IMR-90 (cell line): ENCODE results near the gene YES1. TPM values are rescaled to one million over a fixed set of nuclear protein-coding genes. Genes with fewer than 3 reads are reported as not detected.

Experiments used
- ATAC-seq: fragments of 200-7000 bp; cut with Tn5 transposase; 2 replicates; pipeline ENCODE4 v1.9.1; 2020; ENCODE audit warnings: low read depth, mild to moderate bottlenecking, moderate library complexity
- BruUV-seq: library from RNA; stranded (reverse); fragments of 400-500 nt; replicated peaks from 2 replicates; lab custom pipeline; 2021; lab: Mats Ljungman, UMichigan
- CTCF ChIA-PET: fragments of 300-600 bp; formaldehyde crosslinking; extraction: SDS; loops from one replicate; lab custom pipeline; 2021; ENCODE audit warnings: antibody characterized with exemption; lab: Yijun Ruan, JAX
- POLR2A ChIA-PET: fragments of 300-600 bp; sonication (Branson Sonifier 250); formaldehyde crosslinking; loops from one replicate; lab custom pipeline; 2022; ENCODE audit warnings: antibody characterized with exemption; ENCODE audit not compliant: unreplicated experiment; lab: Charles Lee
- DNase-seq: peaks from one replicate; pipeline ENCODE4 v3.0.0; 2013
- H2AFZ ChIP-seq: replicated peaks from 2 replicates; pipeline ENCODE3; 2013; ENCODE audit warnings: low read length, mild to moderate bottlenecking; ENCODE audit not compliant: poor library complexity
- H2AK5ac ChIP-seq: 2 replicates; pipeline ENCODE4 v1.6.1; 2013; ENCODE audit warnings: low read depth, low read length, inconsistent platforms
- H2AK9ac ChIP-seq: replicated peaks from 2 replicates; pipeline ENCODE3; 2013; ENCODE audit warnings: mild to moderate bottlenecking, low read depth, low read length, moderate library complexity; ENCODE audit not compliant: poor library complexity
- H2BK120ac ChIP-seq: 2 replicates; pipeline ENCODE4 v1.6.1; 2013; ENCODE audit warnings: low read depth, low read length, inconsistent platforms
- H2BK15ac ChIP-seq: 3 replicates; pipeline ENCODE4 v1.6.1; 2013; ENCODE audit warnings: low read depth, low read length, inconsistent platforms
- H2BK20ac ChIP-seq: 2 replicates; pipeline ENCODE4 v1.6.1; 2013; ENCODE audit warnings: low read depth, mild to moderate bottlenecking, inconsistent platforms, low read length, moderate library complexity
- H2BK5ac ChIP-seq: 2 replicates; pipeline ENCODE4 v1.6.1; 2013; ENCODE audit warnings: mild to moderate bottlenecking, low read depth, low read length, inconsistent platforms; ENCODE audit not compliant: poor library complexity, severe bottlenecking
- H3K14ac ChIP-seq: replicated peaks from 2 replicates; pipeline ENCODE4 v1.6.1; 2013; ENCODE audit warnings: low read depth, low read length, inconsistent platforms
- H3K18ac ChIP-seq: 2 replicates; pipeline ENCODE4 v1.6.1; 2013; ENCODE audit warnings: low read depth, low read length, control low read depth
- H3K23ac ChIP-seq: 2 replicates; pipeline ENCODE4 v1.6.1; 2013; ENCODE audit warnings: low read depth, low read length, inconsistent platforms
- H3K27ac ChIP-seq: 2 replicates; pipeline ENCODE4 v1.5.1; 2013; ENCODE audit warnings: mild to moderate bottlenecking, control low read depth, low read length; ENCODE audit not compliant: insufficient read depth
- H3K27me3 ChIP-seq: 2 replicates; pipeline ENCODE4 v1.6.1; 2013; ENCODE audit warnings: low read length; ENCODE audit not compliant: control insufficient read depth, insufficient read depth
- H3K36me3 ChIP-seq: 2 replicates; pipeline ENCODE4 v1.6.1; 2013; ENCODE audit warnings: low read length, mixed read lengths; ENCODE audit not compliant: control insufficient read depth, insufficient read depth
- H3K4ac ChIP-seq: 2 replicates; pipeline ENCODE4 v1.6.1; 2013; ENCODE audit warnings: low read depth, low read length, inconsistent platforms
- H3K4me1 ChIP-seq: 2 replicates; pipeline ENCODE4 v1.6.1; 2013; ENCODE audit warnings: low read length, mixed read lengths; ENCODE audit not compliant: control insufficient read depth, insufficient read depth
- H3K4me2 ChIP-seq: 2 replicates; pipeline ENCODE4 v1.6.1; 2013; ENCODE audit warnings: low read depth, mild to moderate bottlenecking, control low read depth, low read length, moderate library complexity
- H3K4me3 ChIP-seq: 2 replicates; pipeline ENCODE4 v1.5.1; 2013; ENCODE audit warnings: low read depth, mild to moderate bottlenecking, control low read depth, low read length, moderate library complexity; ENCODE audit not compliant: insufficient read depth
- H3K56ac ChIP-seq: 2 replicates; pipeline ENCODE4 v1.6.1; 2013; ENCODE audit warnings: low read length, inconsistent platforms; ENCODE audit not compliant: insufficient read depth; ENCODE audit errors: extremely low read depth
- H3K79me1 ChIP-seq, 2 experiments: 2 replicates each; pipeline ENCODE4 v1.6.1; 2013; ENCODE audit warnings: low read length in 2 of 2, inconsistent platforms in 1 of 2, low read depth in 1 of 2
- H3K9ac ChIP-seq: 2 replicates; pipeline ENCODE4 v1.6.1; 2013; ENCODE audit warnings: low read depth, low read length, control low read depth
- H3K9me1 ChIP-seq: 2 replicates; pipeline ENCODE4 v1.6.1; 2013; ENCODE audit warnings: low read length, inconsistent platforms; ENCODE audit not compliant: insufficient read depth
- H3K9me3 ChIP-seq: 2 replicates; pipeline ENCODE4 v1.6.1; 2013; ENCODE audit warnings: low read length; ENCODE audit not compliant: control insufficient read depth, insufficient read depth
- H4K20me1 ChIP-seq: 2 replicates; pipeline ENCODE4 v1.6.1; 2013; ENCODE audit warnings: low read length, inconsistent platforms; ENCODE audit not compliant: insufficient read depth
- H4K5ac ChIP-seq: 2 replicates; pipeline ENCODE4 v1.6.1; 2013; ENCODE audit warnings: mild to moderate bottlenecking, low read depth, low read length, control low read depth
- H4K8ac ChIP-seq, 2 experiments: 2 replicates each; pipeline ENCODE4 v1.6.1; 2013; ENCODE audit warnings: low read depth in 2 of 2, low read length in 2 of 2, control low read depth in 1 of 2, inconsistent platforms in 1 of 2
- H4K91ac ChIP-seq: 2 replicates; pipeline ENCODE4 v1.6.1; 2013; ENCODE audit warnings: low read depth, low read length, inconsistent platforms; ENCODE audit not compliant: insufficient read depth
- ELK1 ChIP-seq: fragments of 150-350 bp; IDR thresholded peaks from 2 replicates; pipeline ENCODE4 v1.6.1; 2016; ENCODE audit warnings: low read depth, mild to moderate bottlenecking, low read length, moderate library complexity, borderline replicate concordance
- MAFK ChIP-seq: IDR thresholded peaks from 2 replicates; pipeline ENCODE4 v1.6.1; 2012; ENCODE audit warnings: low read depth, low read length, improper control_type of control experiment
- MAZ ChIP-seq: IDR thresholded peaks from 2 replicates; pipeline ENCODE4 v1.6.1; 2012; ENCODE audit warnings: low read depth, mild to moderate bottlenecking, low read length, improper control_type of control experiment, moderate library complexity, borderline replicate concordance
- NFE2L2 ChIP-seq: fragments of 150-350 bp; IDR thresholded peaks from 2 replicates; pipeline ENCODE4 v1.6.1; 2016; ENCODE audit warnings: low read depth, mild to moderate bottlenecking, low read length
- POLR2A ChIP-seq: IDR thresholded peaks from 2 replicates; pipeline ENCODE4 v1.6.1; 2012; ENCODE audit warnings: mild to moderate bottlenecking, low read depth, low read length
- RAD21 ChIP-seq: IDR thresholded peaks from 2 replicates; pipeline ENCODE4 v1.6.1; 2012; ENCODE audit warnings: low read length, improper control_type of control experiment
- RCOR1 ChIP-seq: IDR thresholded peaks from 2 replicates; pipeline ENCODE4 v1.6.1; 2012; ENCODE audit warnings: mild to moderate bottlenecking, low read length, improper control_type of control experiment; ENCODE audit not compliant: insufficient replicate concordance
- SMC3 ChIP-seq: fragments of 150-350 bp; IDR thresholded peaks from 2 replicates; pipeline ENCODE4 v1.6.1; 2016; ENCODE audit warnings: low read depth, mild to moderate bottlenecking, antibody characterized with exemption, low read length, moderate library complexity
- USF2 ChIP-seq: fragments of 150-350 bp; IDR thresholded peaks from 2 replicates; pipeline ENCODE4 v1.6.1; 2017; ENCODE audit warnings: mild to moderate bottlenecking, antibody characterized with exemption, low read length, low read depth
- WGBS, 2 experiments: methylation state at CpG; one replicate each; pipeline versions ENCODE4 v1.1.5 to v1.1.7; 2013; ENCODE audit warnings: missing lambda C conversion rate in 2 of 2; ENCODE audit not compliant: insufficient read length in 1 of 2; ENCODE audit errors: extremely low coverage in 2 of 2; 5-methylcytosine and 5-hydroxymethylcytosine counted together
- dilution Hi-C: fragments of 300-500 bp; cut with HindIII; formaldehyde crosslinking; loops from one replicate; pipeline ENCODE4 v1.14.3; 2018; ENCODE audit warnings: low sequenced_read_pairs; ENCODE audit not compliant: unreplicated experiment
- in situ Hi-C: fragments of 300-500 bp; cut with MboI; formaldehyde crosslinking; loops from 3 replicates; pipeline ENCODE4 v1.14.3; 2019; ENCODE audit warnings: low sequenced_read_pairs, inconsistent platforms, mixed read lengths
- intact Hi-C: fragments of 100-400 bp; cut with micrococcal nuclease; formaldehyde crosslinking; loops from 2 replicates; pipeline ENCODE4 v1.10.0; 2022
- polyA plus RNA-seq, 3 experiments: library from polyadenylated mRNA; depleted of rRNA; stranded (reverse); fragments of >200 nt; gene quantifications; 2 replicates each; pipeline ENCODE4 v1.2.3, GENCODE V29; 2012; ENCODE audit warnings: low replicate concordance in 1 of 3
- total RNA-seq: library from RNA; depleted of rRNA; stranded (reverse); fragments of >200 nt; gene quantifications from 2 replicates; pipeline ENCODE4 v1.2.3, GENCODE V29; 2012

Gene YES1
- total and polyA plus RNA-seq, 2 of the 4 experiments (the other 2 are of a cell fraction), result 16.7 to 62.0 TPM

GRCh38 chr18:676736-677135 is 135.3 kb downstream of the YES1 start:
- Histone ChIP-seq H4K20me1 (no peaks in the 10 kb centered on the region), H2BK5ac (no peak overlapping the region), H3K23ac (no peak overlapping the region), H2AFZ (no peak overlapping the region), H3K4ac (no peak overlapping the region), H2BK15ac (no peak overlapping the region), H3K9me3 (no peaks in the 10 kb centered on the region), H3K9ac (no peak overlapping the region), H3K27ac (no peak overlapping the region), H2BK120ac (no peak overlapping the region), H3K36me3 (peaks cover 26% of the 10 kb centered on the region), H3K56ac (no peak overlapping the region), H2BK20ac (no peak overlapping the region), H3K9me1 (no peaks in the 10 kb centered on the region), H3K4me1 (no peaks in the 10 kb centered on the region), H3K14ac (no peak overlapping the region), H4K8ac (no peak overlapping the region), H3K4me2 (no peak overlapping the region), H3K27me3 (no peaks in the 10 kb centered on the region), H4K91ac (no peak overlapping the region), H4K5ac (no peak overlapping the region), H2AK9ac (no peak overlapping the region), H3K79me1 (no peaks in the 10 kb centered on the region), H2AK5ac (no peak overlapping the region), H3K18ac (no peak overlapping the region), H3K4me3 (no peak overlapping the region)
- TF ChIP-seq USF2 (no peak), RCOR1 (no peak), RAD21 (no peak), SMC3 (no peak), POLR2A (no peak), MAZ (no peak), ELK1 (no peak), MAFK (no peak), NFE2L2 (no peak)
- DNase-seq (no peak), ATAC-seq (no peak)
- intact Hi-C loops, result no loop called here
- in situ Hi-C loops, result no loop called here
- ChIA-PET POLR2A (no interaction called here), CTCF (no interaction called here)
- no TSS peak for BruUV-seq
- dilution Hi-C loops, result no loop called here
- 100% methylated on average over 1 of the region's 3 CpGs; no CpG with 5 or more reads in 1 of the 2 experiments for WGBS, 2 experiments
